Left renal cortex interstitium (tissue), 4 donors: ENCODE data around the gene TUBG2. TPM values are rescaled to one million over a fixed set of nuclear protein-coding genes. Genes with fewer than 3 reads are reported as not detected.
A peak's percentile ranks its signal among the peaks of the same experiment; 100 is the strongest.
"Not testable (repeated sequence)": the region's sequence is repeated elsewhere in the genome, so short reads cannot be mapped to it uniquely, and the experiment has no call there.

Source experiments
- DNase-seq, 4 donors: peaks; one replicate each; pipeline ENCODE4 v3.0.0-alpha.2; 2013; ENCODE audit warnings: low read depth in 4 of 4, low spot score in 2 of 4, missing footprints in 1 of 4
- polyA plus RNA-seq, 4 donors: library from polyadenylated mRNA; unstranded; fragments of 120-200 nt; gene quantifications; one replicate each; pipeline ENCODE4 v1.2.1, GENCODE V29; 2013; ENCODE audit not compliant: insufficient read length in 4 of 4

TUBG2 gene
- polyA plus RNA-seq, 4 donors, result 19.4 to 42.2 (median 30.5) TPM

GRCh38 chr17:42653179-42654124 lies 5.6 kb upstream of the TUBG2 start:
- peak in 1 of 4 donors; percentile 26 for DNase-seq

- no peak for DNase-seq
These were observed 3.6 kb upstream of the TUBG2 start for GRCh38 chr17:42655528-42655927.

GRCh38 chr17:42657824-42658588 lies 1.1 kb upstream of the TUBG2 start:
- DNase-seq, result no peak

- DNase-seq, result not testable (repeated sequence)
These were observed 819 bp downstream of the TUBG2 start for GRCh38 chr17:42659932-42660274.

- DNase-seq, result no peak
These were observed 1.7 kb downstream of the TUBG2 start for GRCh38 chr17:42660692-42661345.

- DNase-seq, result no peak
These were observed 6.5 kb downstream of the TUBG2 start for GRCh38 chr17:42665581-42666001.

GRCh38 chr17:42666126-42666525 lies 7.0 kb downstream of the TUBG2 start:
- not testable (repeated sequence) for DNase-seq

- DNase-seq, result no peak
These were observed 8.2 kb downstream of the TUBG2 start for GRCh38 chr17:42667088-42667951.

- DNase-seq, result no peak
These were observed 10.6 kb downstream of the TUBG2 start for GRCh38 chr17:42669705-42669976.

- no peak for DNase-seq
These were observed 11.1 kb downstream of the TUBG2 start for GRCh38 chr17:42669977-42670788.

- no peak for DNase-seq
These were observed 11.9 kb downstream of the TUBG2 start for GRCh38 chr17:42670789-42671657.

GRCh38 chr17:42672038-42672437 lies 13.0 kb downstream of the TUBG2 start:
- no peak for DNase-seq

- no peak for DNase-seq
These were observed 14.3 kb downstream of the TUBG2 start for GRCh38 chr17:42673266-42673884.

- DNase-seq, result no peak
These were observed 15.0 kb downstream of the TUBG2 start for GRCh38 chr17:42673885-42674754.

GRCh38 chr17:42674755-42675347 lies 15.8 kb downstream of the TUBG2 start:
- no peak for DNase-seq

- DNase-seq, result no peak
These were observed 16.4 kb downstream of the TUBG2 start for GRCh38 chr17:42675348-42675964.
